ENCODE data around the gene NTHL1. TPM values are rescaled to one million over a fixed set of nuclear protein-coding genes. Genes with fewer than 3 reads are reported as not detected.

NTHL1 gene
- total and polyA plus RNA-seq, 2 of the 8 experiments (the other 6 are each of a cell fraction or from before 2014, with no cell fraction given): 70.9 to 150 TPM

GRCh38 chr16:2054543-2055245, 7.1 kb upstream of the NTHL1 start:
- Histone ChIP-seq H2AFZ (ENCODE audit: low read length) (no peak overlapping the region), H2BK120ac (replicated peaks; ENCODE audit: low read depth, low read length) (no peak overlapping the region), H3K14ac (ENCODE audit: insufficient read length) (no peak overlapping the region), H3K4ac (replicated peaks; ENCODE audit: insufficient read length, low read depth, low read length) (no peak overlapping the region), H3K4me3 (ENCODE audit: extremely low read depth in 1 of 4, insufficient read depth in 2 of 4, low read depth in 3 of 4, low read length in 4 of 4) (no peak overlapping the region), H2AK5ac (ENCODE audit: low read depth, low read length) (no peak overlapping the region), H3K18ac (ENCODE audit: extremely low read depth, low read length) (no peak overlapping the region), H3K23me2 (ENCODE audit: low read depth, low read length) (no peaks in the 10 kb centered on the region), H4K91ac (replicated peaks; ENCODE audit: insufficient read length, low read length) (no peak overlapping the region), H3K4me2 (ENCODE audit: insufficient read depth in 1 of 2, low read depth in 2 of 2, low read length in 2 of 2) (no peak overlapping the region), H3K79me2 (ENCODE audit: control insufficient read depth in 1 of 2, insufficient read depth in 2 of 2, low read length in 2 of 2) (no peaks in the 10 kb centered on the region), H2BK20ac (ENCODE audit: low read length) (no peak overlapping the region), H3K9ac (replicated peaks in 1 of 4; ENCODE audit: extremely low read depth in 1 of 4, low read depth in 3 of 4, low read length in 3 of 4) (no peak overlapping the region), H4K5ac (ENCODE audit: insufficient read length, low read depth, low read length) (no peak overlapping the region), H3K79me1 (ENCODE audit: low read depth, low read length) (0 out of 2 replicates have a peak, but pooled peaks cover 2% of the 10 kb centered on the region), H3K56ac (replicated peaks; ENCODE audit: insufficient read length, low read depth, low read length) (no peak overlapping the region), H2BK12ac (ENCODE audit: low read depth, low read length) (no peak overlapping the region), H3K4me1 (replicated peaks in 1 of 4; ENCODE audit: control insufficient read depth in 3 of 4, insufficient read depth in 4 of 4, low read length in 3 of 4) (no peaks in the 10 kb centered on the region), H3K23ac (ENCODE audit: insufficient read length) (no peak overlapping the region), H3K36me3 (ENCODE audit: control insufficient read depth in 2 of 4, insufficient read depth in 4 of 4, low read length in 3 of 4) (peaks cover 0 to 5% (median 4%) of the 10 kb centered on the region in 4 experiments; a peak in 3 of 8 replicates), H3K27me3 (replicated peaks in 1 of 4; ENCODE audit: control insufficient read depth in 3 of 4, extremely low read depth in 1 of 4, insufficient read depth in 3 of 4, low read length in 3 of 4) (no peaks in the 10 kb centered on the region), H2BK15ac (ENCODE audit: low read length) (no peak overlapping the region), H4K20me1 (replicated peaks in 1 of 2; ENCODE audit: control insufficient read depth in 1 of 2, insufficient read depth in 2 of 2, low read length in 2 of 2) (peaks cover 2 to 8% of the 10 kb centered on the region in 2 experiments), H3K9me3 (ENCODE audit: insufficient read depth in 2 of 2, low read depth in 1 of 2, low read length in 1 of 2) (no peaks in the 10 kb centered on the region), H4K8ac (ENCODE audit: extremely low read depth, insufficient read depth, low read length) (no peak overlapping the region), H3K27ac (ENCODE audit: low read depth, low read length) (no peak overlapping the region), H2BK5ac (ENCODE audit: low read depth, low read length) (no peak overlapping the region)
- WGBS, 2 experiments (ENCODE audit: extremely low coverage in 1 of 2, insufficient coverage in 1 of 2, insufficient read length in 1 of 2, insufficient replicate concordance in 2 of 2, low coverage in 1 of 2, low lambda C conversion rate in 2 of 2, missing lambda C conversion rate in 1 of 2): 93% methylated on average over 24 of the region's 29 CpGs; no CpG with 5 or more reads in 1 of the 2 experiments
- ChIA-PET POLR2A (ENCODE audit: partially characterized antibody) (interaction anchor here (2.0 kb wide), 1 partner anchor 54 kb away, joined by 5 read pairs; no protein-coding TSS in a partner anchor), CTCF (ENCODE audit: partially characterized antibody) (interaction anchor here (1.2 to 2.3 kb wide), 3 partner anchors 10 to 85 kb away, joined by 4 to 6 read pairs (median 5); no protein-coding TSS in a partner anchor)
- FAIRE-seq (no peak), DNase-seq (ENCODE audit: low read depth in 1 of 2, low spot score in 2 of 2) (no peak)
- no peak for TF ChIP-seq RAD21 (IDR thresholded peaks at IDR 0.05 in 1 of 2, conservative IDR thresholded peaks at IDR 0.05 in 1 of 2; ENCODE audit: low read depth in 2 of 2, low read length in 2 of 2)
- no peak for TF ChIP-seq SRF (IDR thresholded peaks at IDR 0.05; ENCODE audit: low read depth, low read length)
- TF ChIP-seq EP300 (IDR thresholded peaks at IDR 0.05; ENCODE audit: borderline replicate concordance in 1 of 2, low read depth in 2 of 2, low read length in 2 of 2): no peak
- TF ChIP-seq ASH2L (IDR thresholded peaks at IDR 0.05; ENCODE audit: low read length): no peak
- TF ChIP-seq KDM5A (IDR thresholded peaks at IDR 0.05; ENCODE audit: low read length): no peak
- no peak for TF ChIP-seq KDM1A (IDR thresholded peaks at IDR 0.05; ENCODE audit: borderline replicate concordance, low read length)
- TF ChIP-seq POU5F1 (IDR thresholded peaks at IDR 0.05; ENCODE audit: low read depth, low read length): no peak
- TF ChIP-seq CHD1 (IDR thresholded peaks at IDR 0.05; ENCODE audit: low read depth, low read length): no peak
- no peak for TF ChIP-seq CTCF (IDR thresholded peaks at IDR 0.05; ENCODE audit: control extremely low read depth in 1 of 3, insufficient read depth in 1 of 3, low read depth in 1 of 3, low read length in 3 of 3)
- no peak for TF ChIP-seq HDAC6 (IDR thresholded peaks at IDR 0.05; ENCODE audit: low read depth, low read length)

All from H1 (cell line).